ENCODE data around the gene SOD2.
"Not testable (repeated sequence)": the region's sequence is repeated elsewhere in the genome, so short reads cannot be mapped to it uniquely, and the experiment has no call there.

Gene SOD2

DNA sequence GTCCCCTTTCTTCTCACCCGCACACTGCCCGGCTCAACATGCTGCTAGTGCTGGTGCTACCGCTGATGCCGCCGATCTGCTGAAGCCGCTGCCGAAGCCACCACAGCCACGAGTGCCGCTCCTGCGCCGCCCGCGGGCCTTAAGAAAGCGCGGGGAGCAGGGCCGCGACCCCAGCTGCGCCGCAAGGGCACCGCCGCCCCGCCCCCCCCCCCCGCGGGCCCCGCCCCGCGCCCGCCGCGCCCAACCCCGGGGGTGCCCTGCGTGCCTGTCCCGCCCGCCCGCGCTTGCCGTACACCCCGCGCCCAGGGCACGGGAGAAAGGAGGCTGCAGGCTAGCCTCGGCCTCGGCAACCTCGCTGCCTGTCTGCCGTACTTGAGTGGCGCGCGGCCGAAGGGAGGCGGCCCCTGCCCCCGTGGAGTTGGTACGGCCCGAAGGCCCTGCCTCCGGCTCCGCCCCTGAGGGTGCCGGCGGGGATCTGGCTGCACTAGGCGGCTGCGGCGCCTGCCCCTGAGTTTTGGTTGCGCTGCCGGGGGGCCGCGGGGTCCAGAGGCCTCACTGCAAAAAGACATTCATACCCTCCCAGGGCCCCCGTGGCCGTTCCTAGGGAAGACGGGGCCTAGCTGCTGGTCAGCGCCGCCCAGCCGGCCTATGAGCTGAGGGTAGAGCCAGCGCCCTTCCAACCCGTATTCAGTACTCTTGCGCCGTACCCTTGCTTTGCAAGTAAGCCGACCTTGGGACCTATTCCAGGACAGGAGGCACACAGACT is at the start of gene SOD2:
Gene SOD2 (minus strand): TSS at position 114 of the 766 bp plus-strand sequence. CDS start 74 bp downstream, at position 40.
- DNase-seq, result peak; percentile 94

DNA sequence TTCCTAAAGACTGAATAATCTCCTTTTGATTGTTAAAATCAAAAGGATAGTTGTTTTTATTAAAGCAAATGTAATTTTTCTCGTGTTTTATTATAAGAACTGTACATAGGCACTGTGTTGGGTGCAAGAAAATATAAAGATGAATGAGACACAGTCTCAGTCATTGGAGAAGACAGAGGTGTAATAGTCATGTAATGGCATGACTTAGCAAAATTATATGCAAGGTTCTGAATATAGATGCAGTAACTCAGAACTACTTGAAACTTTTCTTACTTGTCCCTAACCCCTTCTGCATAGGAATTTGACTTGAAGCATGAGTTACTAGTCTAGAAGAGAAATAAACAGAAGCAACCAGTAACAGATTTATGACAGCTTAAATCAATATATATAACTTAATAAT is 49.1 kb upstream of the SOD2 start:
- DNase-seq, result no peak

DNA sequence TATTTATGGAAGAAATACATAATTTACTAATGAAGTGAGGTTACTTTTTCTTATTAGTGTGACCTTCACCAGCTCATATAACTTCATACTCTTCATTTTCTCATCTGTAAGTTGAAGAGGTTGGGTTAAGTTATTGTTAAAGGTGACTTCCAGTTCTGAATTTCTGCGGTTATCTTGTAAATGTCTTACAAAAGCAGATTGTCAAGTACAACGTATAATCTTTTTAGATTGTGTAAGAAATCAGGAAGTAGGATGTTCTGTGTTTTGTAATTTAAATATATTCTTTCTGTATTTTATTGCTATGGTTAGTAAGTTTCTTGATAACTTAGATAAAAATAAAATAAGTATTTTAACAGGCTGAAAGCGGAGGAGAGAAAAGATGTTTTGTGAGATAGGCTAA is 46.3 kb upstream of the SOD2 start:
- DNase-seq, result no peak

DNA sequence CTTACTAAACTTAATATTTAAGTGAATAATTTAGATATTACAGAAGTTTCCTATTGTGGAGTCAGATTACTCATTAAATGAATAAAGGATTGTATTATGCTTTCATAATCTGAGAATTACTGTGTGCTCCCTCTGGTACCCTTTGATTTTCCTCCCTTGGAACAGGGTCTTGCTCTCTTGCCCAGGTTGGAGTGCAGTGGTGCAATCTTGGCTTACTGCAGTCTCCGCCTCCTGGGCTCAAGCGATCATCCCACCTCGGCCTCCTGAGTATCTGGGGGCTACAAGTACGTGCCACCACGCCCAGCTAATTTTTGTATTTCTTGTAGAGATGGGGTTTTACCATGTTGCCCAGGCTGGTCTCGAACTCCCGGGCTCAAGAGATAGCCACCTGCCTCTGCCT is 43.9 kb upstream of the SOD2 start:
- DNase-seq, result no peak

DNA sequence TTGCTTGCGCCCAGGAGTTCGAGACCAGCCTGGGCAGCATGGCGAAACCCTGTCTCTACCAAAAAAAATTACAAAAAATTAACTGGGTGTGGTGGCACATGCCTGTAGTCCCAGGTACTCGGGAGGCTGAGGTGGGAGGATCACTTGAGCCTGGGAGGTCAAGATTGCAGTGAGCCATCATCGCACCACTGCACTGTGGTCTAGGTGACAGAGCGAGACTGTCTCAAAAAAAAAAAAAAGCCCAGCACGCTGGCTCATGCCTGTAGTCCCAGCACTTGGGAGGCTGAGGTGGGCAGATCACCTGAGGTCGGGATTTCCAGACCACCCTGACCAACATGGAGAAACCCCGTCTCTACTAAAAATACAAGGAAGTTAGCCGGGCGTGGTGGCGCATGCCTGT is 40.4 kb upstream of the SOD2 start:
- not testable (repeated sequence) for DNase-seq

DNA sequence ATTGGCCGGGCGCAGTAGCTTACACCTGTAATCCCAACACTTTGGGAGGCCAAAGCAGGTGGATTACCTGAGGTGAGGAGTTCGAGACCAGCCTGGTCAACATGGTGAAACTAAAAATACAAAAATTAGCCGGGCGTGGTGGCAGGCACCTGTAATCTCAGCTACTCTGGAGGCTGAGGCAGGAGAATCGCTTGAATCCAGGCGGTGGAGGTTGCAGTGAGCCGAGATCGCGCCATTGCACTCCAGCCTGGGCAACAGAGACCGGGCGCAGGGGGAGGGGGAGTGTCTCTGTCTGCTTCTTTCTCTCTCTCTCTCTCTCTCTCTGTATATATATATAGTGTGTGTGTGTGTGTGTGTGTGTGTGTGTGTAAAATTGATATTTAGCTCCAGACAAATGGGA is 39.5 kb upstream of the SOD2 start:
- DNase-seq, result not testable (repeated sequence)

DNA sequence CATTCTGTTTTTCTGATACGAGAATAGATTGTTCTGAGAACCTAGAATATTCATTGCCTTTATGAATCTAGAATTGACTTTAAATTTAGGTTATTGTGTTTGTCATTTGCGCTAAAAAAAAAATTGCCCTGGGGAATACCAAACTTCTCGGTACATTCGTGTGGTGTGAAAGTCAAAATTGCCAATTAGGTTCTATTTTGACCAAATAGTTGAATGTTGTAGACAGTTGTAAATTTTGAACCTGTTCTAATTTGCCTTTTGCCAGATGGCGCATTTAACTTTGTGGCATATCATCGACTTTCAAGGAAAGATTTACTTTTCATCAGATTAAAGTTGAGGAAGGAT is 37.3 kb upstream of the SOD2 start:
- DNase-seq, result no peak

DNA sequence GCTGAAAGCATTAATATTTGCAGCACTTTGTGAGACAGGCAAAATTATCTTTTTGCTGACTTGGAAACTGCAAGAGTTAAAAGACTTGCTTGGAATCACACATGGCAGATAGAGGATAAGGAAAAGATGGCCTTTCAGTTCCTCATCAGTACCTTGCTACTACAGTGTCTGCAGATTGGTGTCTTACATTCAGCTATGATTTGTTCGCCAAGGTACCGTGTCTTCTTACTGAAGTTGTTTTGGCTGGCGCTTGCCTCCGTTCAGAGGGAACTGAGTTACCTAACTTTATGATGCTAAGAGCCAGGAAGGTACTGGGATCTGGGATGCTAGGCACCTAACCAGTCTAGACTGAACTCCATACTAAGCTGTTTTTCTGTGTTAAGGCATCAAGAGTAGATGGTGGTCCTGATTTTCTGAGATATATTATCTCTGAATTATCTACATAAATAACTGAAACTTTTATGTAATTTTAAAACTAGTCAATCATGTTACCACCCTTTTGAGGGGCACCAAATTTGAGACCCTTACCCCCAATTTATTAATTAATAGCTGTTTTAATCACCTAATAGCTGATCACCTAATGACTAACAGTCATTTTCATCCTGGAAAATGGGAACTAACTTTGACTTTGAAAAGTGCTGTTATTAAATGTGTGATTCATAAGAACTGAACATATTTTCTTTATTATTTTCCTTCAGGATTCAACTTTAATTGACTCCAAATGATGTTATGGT is 36.7 kb upstream of the SOD2 start:
- DNase-seq, result no peak

DNA sequence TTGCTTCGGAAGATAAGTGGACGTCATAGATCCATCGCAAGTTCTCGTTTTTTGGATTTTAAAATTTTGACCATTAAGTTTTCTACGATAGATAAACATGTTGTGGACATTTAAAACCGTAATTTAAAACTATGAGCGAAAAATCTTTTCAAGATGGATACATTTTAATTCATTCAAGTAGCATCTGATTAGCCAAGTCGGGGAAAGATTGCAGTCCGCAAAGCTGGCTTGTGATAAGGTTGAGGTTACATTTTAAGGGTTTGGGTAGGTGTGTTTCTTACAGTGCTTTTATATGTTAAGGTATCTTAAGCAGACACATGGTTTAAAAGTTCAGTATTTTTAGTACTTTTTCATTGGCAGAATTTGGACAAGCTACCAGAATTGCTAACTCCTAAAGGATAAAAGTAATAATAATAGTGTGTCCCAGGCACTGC is 35.5 kb upstream of the SOD2 start:
- DNase-seq, result no peak

DNA sequence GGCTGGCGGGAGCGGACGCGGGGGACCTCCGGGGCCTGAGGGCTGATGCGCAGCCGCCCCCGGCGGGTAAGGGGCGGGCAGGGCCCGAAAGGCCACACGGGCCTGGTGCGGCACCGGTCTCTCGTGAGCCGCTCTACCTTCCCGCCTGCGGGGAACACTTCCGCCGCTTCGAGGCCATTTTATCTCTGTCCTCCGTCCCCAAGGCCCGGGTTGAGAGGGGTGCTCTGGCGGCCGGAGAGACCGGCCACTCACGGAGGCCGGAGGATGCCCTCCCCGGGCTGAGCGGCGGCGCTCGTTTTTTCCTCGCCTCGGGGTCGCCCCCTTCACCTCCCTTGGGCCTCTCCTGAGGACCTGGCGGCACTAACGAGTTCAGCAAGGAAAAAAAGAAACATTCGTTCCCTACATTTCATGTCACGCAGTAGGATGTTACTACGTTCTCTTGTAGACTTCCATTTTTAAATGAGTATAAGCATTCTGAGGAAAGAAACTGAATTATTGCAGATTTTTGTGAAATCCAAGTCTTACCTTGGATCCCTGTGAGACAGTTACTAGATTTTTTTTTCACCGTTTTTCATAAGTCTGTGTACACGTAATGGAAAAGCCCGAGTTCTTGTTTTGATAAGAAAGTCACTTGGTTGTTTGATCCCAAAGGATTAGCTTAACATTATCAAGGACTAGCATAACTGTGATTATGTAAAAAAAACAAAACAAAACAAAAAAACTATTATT is 34.8 kb upstream of the SOD2 start:
- no peak for DNase-seq

DNA sequence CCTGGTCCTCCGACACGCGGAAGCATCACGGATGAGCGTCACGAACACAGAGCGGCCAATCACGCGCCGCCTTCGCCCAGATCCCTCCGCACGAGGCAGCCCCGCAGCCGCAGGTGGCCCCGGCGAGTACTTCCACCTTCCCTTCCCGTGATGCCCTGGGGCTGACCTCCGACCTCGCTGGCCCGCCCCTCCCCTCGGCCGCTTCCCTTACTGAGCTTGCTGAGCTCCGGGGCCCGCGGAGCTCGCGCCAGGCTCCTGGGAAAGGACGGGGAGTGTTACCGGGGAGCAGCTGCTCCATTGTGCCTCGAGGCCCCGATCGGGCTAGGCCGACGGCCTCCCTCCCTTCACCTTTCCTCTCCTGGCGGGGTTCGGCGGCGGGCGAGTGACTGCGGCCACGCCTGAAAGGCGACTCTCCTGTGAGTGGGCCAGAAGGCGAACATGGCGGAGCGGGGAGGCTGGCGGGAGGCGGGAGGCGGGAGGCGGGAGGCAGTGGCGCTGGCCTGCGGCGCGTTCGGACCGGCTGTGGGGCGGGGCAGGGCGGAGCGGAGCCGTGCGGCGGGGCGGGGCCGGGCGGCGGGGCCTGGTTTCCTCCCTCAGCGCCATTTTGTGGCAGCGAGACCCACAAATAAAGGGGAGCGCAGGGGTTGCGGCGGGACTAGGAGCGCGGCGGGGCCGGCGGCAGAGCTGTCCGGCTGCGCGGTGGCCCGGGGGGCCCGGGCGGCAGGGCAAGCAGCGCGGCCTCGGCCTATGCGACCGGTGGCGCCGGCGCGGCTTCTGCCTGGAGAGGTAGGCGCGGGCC is 34.1 kb upstream of the SOD2 start, which contains the start of gene WTAP:
Gene WTAP (plus strand): TSS at position 589 of the 799 bp plus-strand sequence. CDS start 8,760 bp downstream, outside the sequence.
- peak; percentile 98 for DNase-seq

DNA sequence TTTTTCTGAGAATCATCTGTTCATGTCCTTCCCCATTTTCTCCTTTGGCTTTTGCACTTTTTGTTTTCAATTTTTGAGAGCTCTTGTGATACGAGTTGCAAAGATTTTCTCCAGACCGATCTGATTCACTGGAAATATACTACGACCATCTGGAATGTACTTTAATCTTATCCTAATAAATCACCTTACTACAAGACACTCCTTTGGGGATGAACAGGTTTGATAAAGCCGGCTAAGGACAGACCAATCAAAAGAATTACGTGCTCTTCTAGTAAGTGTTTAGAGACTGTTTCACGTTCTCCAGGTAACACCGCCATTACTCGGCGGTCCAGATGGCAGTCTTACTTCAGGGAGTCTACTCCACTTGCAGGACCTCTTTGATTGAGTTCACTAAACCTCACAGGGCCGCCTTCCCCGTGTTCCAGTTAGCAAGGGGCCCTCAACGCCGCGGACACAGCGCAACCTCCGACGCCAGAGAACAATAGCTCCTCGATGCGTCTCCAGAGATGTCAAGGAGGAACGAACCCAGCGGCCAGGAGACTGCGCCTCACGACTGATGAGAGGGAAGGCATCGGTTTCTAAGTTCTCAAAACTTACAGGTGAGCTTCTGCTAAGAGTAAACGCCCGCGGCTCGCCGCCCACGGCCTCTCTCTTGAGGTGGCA is 33.3 kb upstream of the SOD2 start:
- no peak for DNase-seq

DNA sequence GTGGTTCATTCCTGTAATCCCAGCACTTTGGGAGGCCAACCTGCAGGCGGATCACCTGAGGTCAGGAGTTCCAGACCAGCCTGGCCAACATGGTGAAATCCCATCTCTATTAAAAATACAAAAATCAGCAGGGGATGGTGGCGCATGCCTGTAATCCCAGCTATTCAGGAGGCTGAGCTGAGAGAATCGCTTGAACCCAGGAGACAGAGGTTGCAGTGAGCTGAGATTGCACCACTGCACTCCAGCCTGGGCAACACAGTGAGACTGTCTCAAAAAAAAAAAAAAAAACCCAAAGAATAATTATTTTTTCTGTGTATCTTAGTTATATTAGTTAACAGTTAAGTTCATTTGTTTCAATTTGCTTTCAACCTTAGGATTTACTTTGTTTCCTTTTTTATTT is 32.2 kb upstream of the SOD2 start:
- DNase-seq, result not testable (repeated sequence)

DNA sequence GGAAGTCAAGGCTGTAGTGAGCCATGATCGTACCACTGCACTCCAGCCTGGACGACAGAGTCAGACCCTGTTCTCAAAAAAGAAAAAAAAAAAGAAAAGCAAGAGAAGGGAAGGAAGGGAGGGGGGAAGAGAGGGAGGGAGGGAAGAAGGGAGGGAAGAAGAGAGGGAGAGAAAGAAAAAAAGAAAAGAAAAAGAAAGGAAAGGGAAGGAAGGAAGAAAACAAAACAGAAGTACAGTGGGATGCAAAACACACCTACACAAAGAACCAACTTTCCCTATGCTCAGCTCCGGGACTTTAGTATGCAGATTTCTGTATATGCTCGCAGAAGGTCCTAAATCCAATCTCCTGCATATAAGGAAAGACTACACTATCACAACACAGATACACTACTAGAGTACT is 31.7 kb upstream of the SOD2 start:
- no peak for DNase-seq

DNA sequence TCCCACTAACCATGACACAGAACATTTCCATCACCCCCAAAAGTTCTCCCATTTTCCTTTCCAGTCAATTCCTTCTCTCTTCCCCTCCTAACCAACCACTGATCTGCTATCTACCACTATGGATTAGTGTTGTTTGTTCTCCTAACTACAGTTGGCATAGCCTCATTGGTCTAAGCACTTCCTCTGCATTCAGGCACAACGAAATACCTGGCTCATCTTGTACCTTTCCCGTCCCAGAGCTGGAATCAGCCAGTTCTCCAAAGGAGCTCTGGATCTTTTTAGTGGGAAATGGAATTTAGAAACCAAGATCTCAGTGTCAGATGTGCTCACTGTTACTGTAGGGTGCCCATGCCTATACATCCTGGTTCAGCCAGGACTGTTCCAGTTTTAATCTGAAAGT is 30.2 kb upstream of the SOD2 start:
- DNase-seq, result no peak

DNA sequence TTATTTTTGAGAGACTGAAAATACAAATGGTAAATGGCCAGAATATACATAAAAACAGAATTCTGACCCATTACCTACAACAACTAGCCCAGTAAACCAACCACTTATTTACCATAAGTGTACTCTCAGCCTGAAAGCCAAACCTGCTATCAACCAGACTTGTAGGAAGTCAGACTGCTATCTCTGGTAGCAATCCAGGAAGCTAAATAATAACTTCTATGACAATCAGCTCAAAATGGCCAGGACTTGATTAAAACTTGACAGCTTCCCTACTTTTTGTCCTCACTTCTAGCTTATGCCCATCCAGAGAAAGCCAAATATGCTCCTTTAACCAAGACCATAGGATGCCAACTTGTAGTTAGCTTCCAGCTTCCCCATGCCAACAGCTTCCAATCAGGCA is 29.6 kb upstream of the SOD2 start:
- DNase-seq, result no peak

DNA sequence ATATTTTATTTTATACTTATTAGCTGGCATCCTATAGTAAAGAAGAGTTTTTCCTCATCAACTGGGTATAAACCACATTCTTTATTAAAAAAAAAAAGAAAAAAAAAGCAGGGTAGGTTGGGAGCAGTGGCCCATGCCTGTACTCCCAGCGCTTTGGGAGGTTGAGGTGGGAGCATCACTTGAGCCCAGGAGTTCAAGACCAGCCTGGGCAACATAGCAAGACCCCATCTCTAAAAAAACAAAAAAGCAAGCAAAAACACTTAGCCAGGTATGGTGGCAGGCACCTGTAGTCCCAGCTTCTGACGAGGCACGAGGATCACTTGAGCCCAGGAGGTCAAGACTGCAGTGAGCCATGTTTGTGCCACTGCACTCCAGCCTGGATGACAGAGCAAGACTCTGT is 28.9 kb upstream of the SOD2 start:
- DNase-seq, result not testable (repeated sequence)

DNA sequence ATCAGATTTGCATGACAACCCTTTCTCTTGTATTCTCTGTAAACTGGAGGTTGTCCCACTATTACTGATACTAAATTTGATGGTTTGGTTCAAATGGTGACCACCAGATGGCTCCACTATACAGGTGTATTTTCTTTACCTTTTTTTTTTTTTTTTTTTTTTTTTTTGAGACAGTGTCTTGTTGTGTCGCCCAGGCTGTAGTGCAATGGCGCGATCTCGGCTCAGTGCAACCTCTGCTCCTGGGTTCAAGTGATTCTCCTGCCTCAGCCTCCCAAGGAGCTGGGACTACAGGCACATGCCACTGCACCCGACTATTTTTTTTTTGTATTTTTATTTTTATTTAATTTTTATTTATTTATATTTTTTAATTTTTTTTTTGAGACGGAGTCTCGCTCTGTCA is 27.7 kb upstream of the SOD2 start:
- no peak for DNase-seq

DNA sequence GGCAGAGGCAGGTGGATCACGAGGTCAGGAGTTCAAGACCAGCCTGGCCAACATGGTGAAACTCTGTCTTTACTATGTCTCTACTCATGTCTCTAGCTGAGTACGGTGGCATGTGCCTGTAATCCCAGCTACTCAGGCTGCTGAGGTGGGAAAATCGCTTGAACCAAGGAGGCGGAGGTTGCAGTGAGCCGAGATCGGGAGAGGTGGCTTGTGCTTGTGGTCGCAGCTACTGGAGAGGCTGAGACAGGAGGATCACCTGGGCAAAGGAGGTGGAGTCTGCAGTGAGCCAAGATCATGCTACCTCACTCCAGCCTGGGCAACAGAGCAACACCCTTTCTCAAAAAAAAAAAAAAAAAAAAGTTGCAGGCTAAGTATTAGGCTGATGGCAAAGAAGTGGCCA is 26.2 kb upstream of the SOD2 start:
- DNase-seq, result no peak

DNA sequence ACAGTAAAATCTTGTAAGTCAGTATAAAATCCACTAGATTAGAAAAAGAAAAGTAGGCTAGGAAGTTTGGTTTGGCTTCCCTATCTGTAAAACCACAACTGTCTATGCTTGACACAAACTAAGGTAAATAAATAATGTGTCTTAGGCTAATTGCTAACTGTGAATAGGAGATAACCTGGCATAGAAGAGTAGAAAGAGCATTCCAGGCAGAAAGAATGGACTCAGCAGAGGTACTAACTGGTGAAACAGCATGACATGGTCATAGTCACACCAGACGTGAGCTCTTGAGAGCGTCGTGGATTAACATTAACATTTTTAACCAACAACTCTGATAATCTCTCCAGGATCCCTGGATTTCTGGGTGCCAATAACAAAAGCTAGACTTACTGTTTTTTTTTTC is 25.6 kb upstream of the SOD2 start:
- no peak for DNase-seq

DNA sequence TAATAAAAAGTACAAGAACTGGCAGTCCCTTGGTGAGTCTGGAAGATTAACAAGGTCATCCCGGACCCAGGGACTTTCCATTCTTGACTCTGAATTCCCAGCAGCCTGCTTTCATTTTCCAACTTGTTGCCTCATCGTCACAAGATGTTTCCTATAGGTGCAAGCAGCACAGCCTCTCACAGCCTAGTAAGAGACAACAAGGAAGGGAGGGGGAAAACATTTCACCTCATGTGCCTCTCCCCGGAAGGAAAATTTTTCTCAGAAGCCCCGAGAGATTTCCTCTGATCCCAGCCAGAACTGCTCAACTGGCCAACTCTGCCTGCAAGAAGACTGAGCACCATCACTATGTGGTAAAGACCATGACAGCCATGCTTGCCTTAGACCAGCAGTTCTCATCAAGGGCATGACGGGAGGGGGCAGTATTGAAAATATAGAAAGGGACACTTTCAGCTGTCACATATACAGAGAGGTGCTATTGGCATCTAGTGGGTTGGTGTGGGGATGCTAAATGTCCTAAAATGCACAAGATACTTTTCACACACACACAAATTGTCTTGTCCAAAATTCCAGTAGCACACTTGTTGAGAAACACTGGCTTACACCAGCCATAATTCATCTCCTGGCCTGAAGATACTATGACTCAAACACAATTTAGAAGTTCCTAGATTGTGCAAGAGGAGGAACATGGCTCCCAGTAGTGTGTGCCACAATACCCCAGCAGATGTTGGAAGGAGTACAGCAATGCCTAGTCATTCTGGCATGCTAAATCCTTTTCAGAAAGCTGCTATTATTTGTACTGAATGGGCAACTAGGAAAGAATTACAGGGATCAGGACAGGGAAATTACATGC is 23.4 kb upstream of the SOD2 start:
- no peak for DNase-seq
